ENCODE results near the gene MMEL1.

The MMEL1 gene

GRCh38 chr1:2642560-2643413 lies 10.0 kb upstream of the MMEL1 start (continued):
- no peak for TF ChIP-seq ZBTB44 (tag by site-specific recombination; IDR thresholded peaks at IDR 0.05)
- no peak for TF ChIP-seq ZNF362 (tag by site-specific recombination; IDR thresholded peaks at IDR 0.05)
- no peak for TF ChIP-seq ZSCAN4 (tag by site-specific recombination; IDR thresholded peaks at IDR 0.05)
- no peak for TF ChIP-seq KLF16 (tag by site-specific recombination; IDR thresholded peaks at IDR 0.05)
- TF ChIP-seq PRDM1 (tag by site-specific recombination; IDR thresholded peaks at IDR 0.05), result no peak
- no peak for TF ChIP-seq WT1 (tag by site-specific recombination; IDR thresholded peaks at IDR 0.05)
- peak; percentile 57 for TF ChIP-seq ZBTB26 (tag by site-specific recombination; optimal IDR thresholded peaks at IDR 0.05)
- no peak for TF ChIP-seq GLI2 (tag by site-specific recombination; IDR thresholded peaks at IDR 0.05; ENCODE audit: borderline replicate concordance, low read depth)
- TF ChIP-seq KLF9 (tag by site-specific recombination; IDR thresholded peaks at IDR 0.05; ENCODE audit: low read depth), result peak; percentile 73
- TF ChIP-seq ZIC2 (tag by site-specific recombination; IDR thresholded peaks at IDR 0.05), result peak; percentile 99
- peak; percentile 97 for TF ChIP-seq ZBTB8A (tag by site-specific recombination; IDR thresholded peaks at IDR 0.05)
- no peak for TF ChIP-seq ZNF513 (tag by site-specific recombination; IDR thresholded peaks at IDR 0.05)
- TF ChIP-seq ZNF280D (tag by site-specific recombination; IDR thresholded peaks at IDR 0.05), result no peak
- TF ChIP-seq BCL11A (tag by site-specific recombination; IDR thresholded peaks at IDR 0.05; ENCODE audit: low read depth), result 0 out of 2 replicates have a peak, but pooled peaks have one; percentile 13
- TF ChIP-seq ZNF560 (tag by site-specific recombination; IDR thresholded peaks at IDR 0.05; ENCODE audit: borderline replicate concordance), result no peak
- no peak for TF ChIP-seq ZNF354C (tag by site-specific recombination; IDR thresholded peaks at IDR 0.05; ENCODE audit: borderline replicate concordance, low read depth)
- no peak for TF ChIP-seq IKZF3 (tag by site-specific recombination; IDR thresholded peaks at IDR 0.05)
- no peak for TF ChIP-seq ZNF223 (tag by site-specific recombination; IDR thresholded peaks at IDR 0.05)
- TF ChIP-seq ZFP3 (tag by site-specific recombination; IDR thresholded peaks at IDR 0.05; ENCODE audit: low read depth), result no peak
- TF ChIP-seq PATZ1 (tag by site-specific recombination; IDR thresholded peaks at IDR 0.05), result peak; percentile 93
- peak; percentile 85 for TF ChIP-seq ZBTB10 (tag by site-specific recombination; IDR thresholded peaks at IDR 0.05)
- no peak for TF ChIP-seq ZNF658 (tag by site-specific recombination; IDR thresholded peaks at IDR 0.05)
- TF ChIP-seq ZNF626 (tag by site-specific recombination; IDR thresholded peaks at IDR 0.05), result no peak
- TF ChIP-seq ZNF37A (tag by site-specific recombination; IDR thresholded peaks at IDR 0.05), result no peak
